ENCODE measurements around the gene MYO5A.
"Not testable (repeated sequence)": the region's sequence is repeated elsewhere in the genome, so short reads cannot be mapped to it uniquely, and the experiment has no call there.

MYO5A gene

DNA sequence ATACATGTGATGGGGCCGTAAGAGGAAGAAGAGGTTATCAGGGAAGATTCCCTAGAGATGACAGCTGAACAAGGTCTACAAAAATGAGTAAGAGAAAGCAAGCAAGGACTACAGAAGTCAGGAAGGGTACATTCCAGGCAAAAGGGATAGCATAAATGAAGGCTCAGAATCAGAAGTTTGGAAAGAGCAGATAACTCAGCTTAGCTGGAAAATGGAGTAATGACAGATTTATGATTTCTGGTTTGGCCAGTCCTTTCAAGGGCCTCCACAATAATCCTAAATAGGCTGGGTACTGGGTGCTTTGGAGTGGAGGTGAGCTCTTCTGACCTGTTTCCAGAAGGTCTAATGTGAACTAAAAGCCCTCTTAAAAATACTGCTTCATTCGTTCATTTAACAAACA lies 110.7 kb downstream of the MYO5A start:
- TF ChIP-seq POLR2A (IDR thresholded peaks at IDR 0.05; ENCODE audit: low read length), result no peak
- TF ChIP-seq GATA1 (IDR thresholded peaks at IDR 0.05; ENCODE audit: low read depth, low read length), result no peak
- DNase-seq, result no peak

DNA sequence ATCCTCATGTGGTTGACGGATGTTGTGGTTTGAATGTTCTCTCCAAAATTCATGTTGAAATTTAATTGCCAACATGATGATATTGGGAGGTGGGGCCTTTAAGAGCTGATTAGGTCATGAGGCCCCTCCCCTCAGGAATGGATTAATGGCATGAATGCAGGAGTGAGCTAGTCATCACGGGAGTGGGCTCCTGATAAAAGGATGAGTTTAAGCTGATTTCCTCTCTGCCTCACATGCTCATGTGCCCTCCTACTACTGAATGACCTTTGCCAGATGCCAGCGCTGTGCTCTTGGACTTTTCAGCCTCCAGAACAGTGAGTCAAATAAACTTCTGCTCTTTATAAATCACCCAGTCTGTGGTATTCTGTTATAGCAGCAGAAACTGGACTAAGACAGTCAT lies 111.2 kb downstream of the MYO5A start:
- TF ChIP-seq GATA1 (IDR thresholded peaks at IDR 0.05; ENCODE audit: low read depth, low read length) (no peak), POLR2A (IDR thresholded peaks at IDR 0.05; ENCODE audit: low read length) (no peak)
- no peak for DNase-seq

DNA sequence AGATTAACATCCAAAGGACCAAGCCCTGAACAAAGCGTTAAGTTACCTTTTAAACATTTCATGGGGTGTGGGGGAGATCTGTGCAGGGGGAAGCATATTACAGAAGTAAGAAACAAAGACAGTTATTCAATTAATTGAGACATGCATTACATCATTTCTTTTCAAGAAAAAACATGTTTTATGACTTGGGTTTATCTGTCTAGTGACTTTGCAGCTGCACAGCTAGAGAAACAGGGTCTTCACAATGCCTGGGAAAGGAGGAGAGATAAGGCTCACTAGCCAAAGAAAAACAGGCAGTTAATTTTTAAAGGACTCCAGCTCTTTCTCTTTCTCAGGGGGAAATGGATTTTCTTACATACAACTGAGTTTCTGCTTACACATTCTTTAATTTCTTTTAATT lies 112.1 kb downstream of the MYO5A start:
- DNase-seq, result not testable (repeated sequence)

DNA sequence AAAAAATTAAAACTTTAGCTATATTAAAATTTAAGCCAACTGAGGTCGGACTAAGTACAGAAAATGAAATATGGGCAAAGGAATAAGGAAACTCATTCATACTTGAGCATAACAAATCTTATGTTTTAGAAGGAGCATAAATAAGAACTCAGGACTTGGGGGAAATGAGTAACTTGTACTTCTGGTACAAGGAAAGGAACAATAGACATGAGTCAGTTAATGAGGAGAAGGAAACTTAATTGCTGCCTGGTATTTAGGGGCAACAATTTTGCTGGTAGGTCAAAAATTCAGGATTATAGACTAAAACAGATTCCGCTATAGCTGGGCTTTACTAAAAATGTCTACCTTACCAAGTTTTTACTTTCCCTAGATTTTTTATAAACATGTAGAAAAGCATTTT lies 113.1 kb downstream of the MYO5A start:
- no peak for DNase-seq
- TF ChIP-seq GATA1 (IDR thresholded peaks at IDR 0.05; ENCODE audit: low read depth, low read length) (no peak), POLR2A (IDR thresholded peaks at IDR 0.05; ENCODE audit: low read length) (no peak)

DNA sequence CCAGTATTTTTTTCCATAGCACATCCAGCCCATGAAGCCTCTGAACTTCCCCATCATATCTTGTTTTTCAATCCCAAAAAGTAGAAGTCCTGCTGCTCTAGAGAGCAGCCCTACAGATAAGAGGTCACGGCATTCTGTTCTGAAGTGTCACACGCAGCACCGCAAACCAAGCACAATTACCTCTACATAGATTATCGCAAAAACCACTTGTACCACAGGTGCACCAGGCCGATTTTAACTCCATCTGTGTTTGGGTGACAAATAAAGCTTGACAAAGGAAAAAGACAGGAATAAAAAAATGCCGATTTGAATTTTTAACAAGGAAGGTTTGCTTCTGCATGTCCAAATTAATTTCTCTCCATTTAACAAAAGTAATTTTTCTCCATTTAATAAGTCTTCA lies 113.7 kb downstream of the MYO5A start:
- TF ChIP-seq GATA1 (IDR thresholded peaks at IDR 0.05; ENCODE audit: low read depth, low read length) (no peak), POLR2A (IDR thresholded peaks at IDR 0.05; ENCODE audit: low read length) (no peak)
- no peak for DNase-seq

DNA sequence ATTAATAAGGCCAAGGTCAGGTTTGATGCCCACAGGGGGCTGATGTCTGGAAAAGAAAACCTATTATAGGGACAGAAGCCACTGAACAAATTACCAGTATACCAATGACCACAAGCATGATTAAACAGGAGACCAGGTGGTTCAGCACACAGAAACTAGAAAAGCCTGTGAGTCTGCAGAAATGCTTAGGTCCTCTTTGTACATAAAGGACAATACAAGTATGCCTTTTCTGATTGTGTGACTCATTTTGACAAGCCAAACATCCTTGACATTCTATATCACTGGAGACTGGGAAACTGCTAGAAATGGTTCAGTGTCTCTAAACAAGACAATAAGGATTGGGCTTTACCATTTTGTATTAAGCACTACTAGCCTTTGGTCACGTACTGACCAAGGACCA lies 119.9 kb downstream of the MYO5A start:
- no peak for TF ChIP-seq POLR2A (IDR thresholded peaks at IDR 0.05; ENCODE audit: low read length)
- no peak for TF ChIP-seq GATA1 (IDR thresholded peaks at IDR 0.05; ENCODE audit: low read depth, low read length)
- DNase-seq, result no peak

DNA sequence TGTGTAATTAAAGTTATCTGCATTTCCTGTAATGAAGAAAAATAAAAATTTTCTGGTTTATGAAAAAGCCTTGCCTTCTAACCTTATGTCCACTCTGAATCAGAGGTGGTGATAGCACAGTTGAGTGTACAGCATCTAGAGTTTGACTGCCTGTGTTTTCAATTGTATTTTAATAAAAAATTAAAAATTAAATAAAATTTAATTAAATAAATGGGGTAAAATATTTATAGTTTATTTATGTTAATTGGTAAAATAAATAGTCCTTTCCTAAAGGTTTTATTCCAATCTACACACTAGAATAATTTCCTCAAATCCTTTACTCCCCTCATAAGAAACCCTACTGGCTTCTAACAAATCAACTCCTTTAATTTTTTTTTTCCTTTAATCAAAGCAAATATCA lies 121.3 kb downstream of the MYO5A start:
- TF ChIP-seq GATA1 (IDR thresholded peaks at IDR 0.05; ENCODE audit: low read depth, low read length) (no peak), POLR2A (IDR thresholded peaks at IDR 0.05; ENCODE audit: low read length) (no peak)
- no peak for DNase-seq

DNA sequence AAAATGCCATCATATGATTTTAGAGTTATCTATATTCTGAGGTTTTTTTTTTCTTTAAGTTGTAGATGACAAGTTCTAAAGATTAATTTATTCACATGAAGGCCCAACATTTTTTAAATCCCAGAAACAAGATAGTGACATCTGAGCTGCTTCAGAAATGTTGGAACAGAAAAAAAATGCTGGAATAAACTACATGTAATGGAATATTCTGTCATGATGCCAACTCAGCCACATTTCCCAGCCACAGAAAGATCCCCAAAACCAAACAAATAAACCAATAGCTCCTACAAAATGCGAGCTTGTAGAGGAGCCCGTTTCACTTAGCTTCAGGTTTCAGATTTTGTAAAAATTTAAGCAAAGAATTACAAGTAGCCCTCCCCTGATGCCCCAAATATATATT lies 122.1 kb downstream of the MYO5A start:
- DNase-seq, result no peak
- TF ChIP-seq GATA1 (IDR thresholded peaks at IDR 0.05; ENCODE audit: low read depth, low read length), result no peak
- no peak for TF ChIP-seq POLR2A (IDR thresholded peaks at IDR 0.05; ENCODE audit: low read length)

DNA sequence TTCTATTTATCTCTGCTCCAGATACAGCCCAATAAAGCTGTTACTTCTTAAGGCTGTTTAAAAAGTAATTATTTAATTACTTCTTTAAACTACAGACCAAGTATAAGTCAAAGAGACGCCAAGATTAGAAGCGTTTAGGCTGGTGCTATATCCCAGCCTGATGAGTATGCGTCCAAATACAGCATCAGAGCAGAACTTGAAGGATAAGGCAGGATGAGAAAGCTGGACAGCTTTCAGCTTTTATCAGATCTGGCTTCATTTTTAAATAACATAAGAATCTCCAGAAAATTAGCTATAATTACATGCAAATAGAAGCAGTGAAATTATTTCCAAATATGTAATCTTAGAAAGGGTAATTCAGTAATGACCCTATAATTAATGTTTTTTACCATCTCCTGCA lies 122.8 kb downstream of the MYO5A start:
- no peak for DNase-seq
- TF ChIP-seq POLR2A (IDR thresholded peaks at IDR 0.05; ENCODE audit: low read length), result no peak
- TF ChIP-seq GATA1 (IDR thresholded peaks at IDR 0.05; ENCODE audit: low read depth, low read length), result no peak

DNA sequence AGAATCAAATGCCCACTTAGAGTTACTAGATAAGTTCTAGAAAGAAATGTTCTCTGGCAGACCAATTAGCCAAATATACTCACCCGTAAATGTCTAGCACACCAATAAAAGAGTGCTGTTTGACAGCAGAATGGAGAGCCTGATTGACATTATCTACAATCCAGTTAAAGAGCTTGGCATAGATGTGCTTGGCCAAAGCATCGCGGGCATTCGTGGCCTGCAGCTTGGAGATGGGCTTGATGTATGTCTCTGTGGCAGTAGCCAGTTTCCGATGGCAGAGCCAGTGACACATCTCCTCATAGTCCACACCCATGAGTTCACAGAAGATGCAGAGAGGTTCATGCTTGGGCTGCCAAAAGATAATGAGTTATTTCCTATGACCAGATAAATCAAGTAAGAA lies 131.6 kb downstream of the MYO5A start:
- TF ChIP-seq POLR2A (IDR thresholded peaks at IDR 0.05; ENCODE audit: low read length), result no peak
- no peak for TF ChIP-seq GATA1 (IDR thresholded peaks at IDR 0.05; ENCODE audit: low read depth, low read length)
- no peak for DNase-seq

DNA sequence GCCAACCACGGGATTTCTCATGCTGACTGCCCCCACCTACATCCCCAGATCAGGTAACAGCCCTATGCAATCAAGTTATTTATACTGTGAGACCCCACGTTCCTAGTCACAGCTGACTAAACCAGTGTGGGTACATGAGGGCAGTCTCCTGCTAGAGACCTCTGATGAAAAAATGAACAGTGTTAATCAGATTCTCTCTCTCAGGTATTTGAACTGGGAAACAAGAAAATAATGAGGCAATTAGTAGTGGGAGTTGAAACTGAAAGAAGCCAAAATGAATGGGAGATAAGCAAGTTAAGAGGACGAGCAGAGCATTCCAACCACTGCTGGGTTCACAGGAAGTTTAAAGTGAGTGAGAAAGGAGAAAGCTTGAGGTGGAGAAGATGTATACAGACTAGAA lies 134.6 kb downstream of the MYO5A start:
- TF ChIP-seq POLR2A (IDR thresholded peaks at IDR 0.05; ENCODE audit: low read length), result no peak
- TF ChIP-seq GATA1 (IDR thresholded peaks at IDR 0.05; ENCODE audit: low read depth, low read length), result no peak
- no peak for DNase-seq

DNA sequence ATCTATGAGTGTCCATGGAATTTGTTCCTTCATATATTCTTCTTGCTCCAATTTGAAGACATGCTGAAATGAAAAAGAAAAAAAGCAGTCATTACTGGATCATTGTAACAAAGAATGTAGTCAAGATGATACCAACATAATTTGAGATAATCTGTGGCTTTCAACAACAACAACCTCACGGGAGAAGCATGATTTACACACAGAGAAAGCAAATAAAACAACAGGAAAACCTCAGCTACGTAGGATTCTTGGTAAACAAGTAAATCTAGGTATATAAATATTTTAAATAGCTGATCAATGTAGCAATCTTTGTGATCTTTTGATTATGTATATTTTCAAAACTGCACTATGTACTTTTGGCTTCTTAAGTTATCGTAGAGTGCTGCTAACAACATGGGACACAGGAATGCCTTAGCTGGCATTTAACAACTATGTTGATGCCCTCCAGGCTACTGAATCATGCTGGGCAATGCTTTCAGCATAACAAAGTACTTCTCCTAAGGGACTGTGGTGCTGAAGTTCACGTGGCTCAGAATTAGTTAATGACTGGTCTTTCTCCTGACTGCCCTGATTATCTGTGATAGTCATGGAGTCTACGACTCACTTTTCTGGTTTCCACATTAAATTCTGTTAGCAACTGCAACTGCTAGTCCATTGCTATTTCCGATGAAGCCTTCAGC lies 136.5 kb downstream of the MYO5A start:
- no peak for DNase-seq

DNA sequence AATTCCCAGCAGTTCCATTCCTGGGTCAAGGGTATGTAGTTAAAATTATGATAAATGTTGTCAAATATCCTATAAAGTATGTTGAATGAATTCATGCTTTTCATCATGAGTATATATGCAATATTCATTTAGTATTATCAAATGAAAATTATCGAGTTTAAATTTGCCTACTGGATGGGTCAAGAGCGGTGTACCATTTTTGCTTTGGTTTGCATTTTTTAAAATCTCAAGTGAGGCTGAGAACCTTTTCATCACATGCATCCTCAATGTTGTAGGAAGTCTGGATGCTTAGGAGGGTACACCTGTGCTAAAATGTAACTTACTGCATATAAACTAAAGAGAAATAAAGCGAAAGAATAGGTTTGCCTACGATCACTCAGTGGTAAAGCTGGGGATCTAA lies 137.6 kb downstream of the MYO5A start:
- TF ChIP-seq POLR2A (IDR thresholded peaks at IDR 0.05; ENCODE audit: low read length) (no peak), GATA1 (IDR thresholded peaks at IDR 0.05; ENCODE audit: low read depth, low read length) (no peak)

More for the DNA sequence above, 136.5 kb downstream of the MYO5A start:
- TF ChIP-seq POLR2A (IDR thresholded peaks at IDR 0.05; ENCODE audit: low read length) (no peak), GATA1 (IDR thresholded peaks at IDR 0.05; ENCODE audit: low read depth, low read length) (no peak)

DNA sequence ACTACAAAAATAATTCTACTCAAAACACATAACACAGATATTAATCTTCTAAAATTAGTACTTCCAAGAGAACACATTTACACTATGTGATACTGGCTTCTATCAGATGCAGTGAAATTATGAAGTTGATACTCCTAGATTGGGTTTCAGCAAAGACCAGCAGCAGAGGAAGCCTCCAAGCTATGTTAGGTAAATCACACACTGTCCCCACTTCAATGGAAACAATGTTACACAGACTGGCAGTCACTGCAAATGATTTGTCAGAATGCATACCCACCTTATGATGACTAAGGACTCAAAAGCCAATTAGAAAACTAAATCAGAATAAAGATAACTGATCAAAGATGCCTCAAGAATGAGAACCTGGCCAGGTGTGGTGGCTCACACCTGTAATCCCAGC lies 143.0 kb downstream of the MYO5A start:
- TF ChIP-seq POLR2A (IDR thresholded peaks at IDR 0.05; ENCODE audit: low read length) (no peak), GATA1 (IDR thresholded peaks at IDR 0.05; ENCODE audit: low read depth, low read length) (no peak)
- DNase-seq, result no peak

More for the DNA sequence above, 137.6 kb downstream of the MYO5A start:
- no peak for DNase-seq

DNA sequence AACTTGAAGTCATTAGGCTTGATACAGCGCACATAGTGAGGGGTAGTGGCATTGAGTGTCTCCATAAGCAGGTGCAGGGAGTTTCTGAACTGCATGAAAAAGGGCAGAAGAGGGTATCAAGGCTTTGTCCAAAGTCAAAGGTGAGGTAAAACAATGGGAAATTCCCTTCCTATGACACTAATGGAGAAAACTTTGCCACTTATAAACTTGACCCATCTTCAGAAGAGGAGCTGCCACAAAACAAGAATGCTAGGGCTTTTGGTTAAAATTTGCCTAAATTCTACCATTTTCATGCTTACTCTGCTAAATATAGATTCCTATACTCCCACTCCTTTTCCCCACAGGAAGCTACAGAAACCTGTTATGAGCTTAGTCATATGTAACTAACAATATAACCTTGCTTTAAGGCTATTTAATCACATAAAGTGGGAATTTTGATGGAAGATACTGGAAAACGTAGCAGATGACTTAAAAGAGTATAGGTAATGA lies 145.5 kb downstream of the MYO5A start:
- DNase-seq, result no peak
- TF ChIP-seq GATA1 (IDR thresholded peaks at IDR 0.05; ENCODE audit: low read depth, low read length) (no peak), POLR2A (IDR thresholded peaks at IDR 0.05; ENCODE audit: low read length) (no peak)

DNA sequence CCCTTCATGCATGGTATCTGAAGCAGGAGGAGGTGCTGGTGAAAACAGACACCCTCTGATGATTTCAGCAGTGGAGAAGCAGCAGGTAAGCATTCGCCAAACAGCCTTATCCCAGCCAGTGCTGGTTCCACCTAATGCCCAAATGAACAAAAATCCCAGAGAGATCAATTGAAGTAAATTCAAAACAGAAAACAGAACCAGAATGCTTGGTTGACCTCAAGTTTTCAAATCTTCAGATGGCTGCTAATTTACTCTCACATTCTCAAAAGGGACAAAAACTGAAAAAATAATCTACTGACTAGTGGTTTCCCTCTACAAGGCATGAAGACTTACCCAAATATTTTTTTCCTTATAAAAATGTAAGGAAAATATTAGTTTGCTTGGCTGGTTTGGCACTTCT lies 146.0 kb downstream of the MYO5A start:
- no peak for TF ChIP-seq GATA1 (IDR thresholded peaks at IDR 0.05; ENCODE audit: low read depth, low read length)
- no peak for TF ChIP-seq POLR2A (IDR thresholded peaks at IDR 0.05; ENCODE audit: low read length)

More for the DNA sequence above, 146.0 kb downstream of the MYO5A start:
- no peak for DNase-seq

Measured in erythroblast (primary cell).